GM12872 (cell line): ENCODE data around the gene PCDHGA12.
A peak's percentile ranks its signal among the peaks of the same experiment; 100 is the strongest.
"Not testable (repeated sequence)": the region's sequence is repeated elsewhere in the genome, so short reads cannot be mapped to it uniquely, and the experiment has no call there.

Experiments
- CTCF ChIP-seq: IDR thresholded peaks from 3 replicates; pipeline ENCODE4 v1.5.1; 2011; ENCODE audit warnings: low read depth, mild to moderate bottlenecking, low read length, moderate library complexity; ENCODE audit not compliant: insufficient read depth

PCDHGA12 gene

DNA sequence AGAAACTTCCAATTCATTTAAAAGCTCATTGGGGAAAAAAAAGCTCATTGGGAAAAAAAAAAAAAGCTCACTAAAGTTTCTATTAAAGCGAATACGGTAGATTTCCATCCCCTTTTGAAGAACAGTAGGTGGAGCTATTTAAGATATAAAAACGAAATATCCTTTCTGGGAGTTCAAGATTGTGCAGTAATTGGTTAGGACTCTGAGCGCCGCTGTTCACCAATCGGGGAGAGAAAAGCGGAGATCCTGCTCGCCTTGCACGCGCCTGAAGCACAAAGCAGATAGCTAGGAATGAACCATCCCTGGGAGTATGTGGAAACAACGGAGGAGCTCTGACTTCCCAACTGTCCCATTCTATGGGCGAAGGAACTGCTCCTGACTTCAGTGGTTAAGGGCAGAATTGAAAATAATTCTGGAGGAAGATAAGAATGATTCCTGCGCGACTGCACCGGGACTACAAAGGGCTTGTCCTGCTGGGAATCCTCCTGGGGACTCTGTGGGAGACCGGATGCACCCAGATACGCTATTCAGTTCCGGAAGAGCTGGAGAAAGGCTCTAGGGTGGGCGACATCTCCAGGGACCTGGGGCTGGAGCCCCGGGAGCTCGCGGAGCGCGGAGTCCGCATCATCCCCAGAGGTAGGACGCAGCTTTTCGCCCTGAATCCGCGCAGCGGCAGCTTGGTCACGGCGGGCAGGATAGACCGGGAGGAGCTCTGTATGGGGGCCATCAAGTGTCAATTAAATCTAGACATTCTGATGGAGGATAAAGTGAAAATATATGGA lies at the start of gene PCDHGA12:
TSS of gene PCDHGA12 (plus strand) at position 176 of the 782 bp plus-strand sequence. CDS start at position 429, 253 bp downstream.
- TF ChIP-seq CTCF = peak; percentile 75

GRCh38 chr5:141382469-141383294 lies 47.6 kb upstream of the PCDHGA12 start, which contains the start of gene PCDHGA7:
Gene PCDHGA7, plus strand, starts transcription at chr5:141382742. Its CDS starts 158 bp downstream, at chr5:141382900.
- 0 out of 3 replicates have a peak, but pooled peaks have one; percentile 1 for TF ChIP-seq CTCF

GRCh38 chr5:141383345-141383744 lies 47.0 kb upstream of the PCDHGA12 start:
- no peak for TF ChIP-seq CTCF

DNA sequence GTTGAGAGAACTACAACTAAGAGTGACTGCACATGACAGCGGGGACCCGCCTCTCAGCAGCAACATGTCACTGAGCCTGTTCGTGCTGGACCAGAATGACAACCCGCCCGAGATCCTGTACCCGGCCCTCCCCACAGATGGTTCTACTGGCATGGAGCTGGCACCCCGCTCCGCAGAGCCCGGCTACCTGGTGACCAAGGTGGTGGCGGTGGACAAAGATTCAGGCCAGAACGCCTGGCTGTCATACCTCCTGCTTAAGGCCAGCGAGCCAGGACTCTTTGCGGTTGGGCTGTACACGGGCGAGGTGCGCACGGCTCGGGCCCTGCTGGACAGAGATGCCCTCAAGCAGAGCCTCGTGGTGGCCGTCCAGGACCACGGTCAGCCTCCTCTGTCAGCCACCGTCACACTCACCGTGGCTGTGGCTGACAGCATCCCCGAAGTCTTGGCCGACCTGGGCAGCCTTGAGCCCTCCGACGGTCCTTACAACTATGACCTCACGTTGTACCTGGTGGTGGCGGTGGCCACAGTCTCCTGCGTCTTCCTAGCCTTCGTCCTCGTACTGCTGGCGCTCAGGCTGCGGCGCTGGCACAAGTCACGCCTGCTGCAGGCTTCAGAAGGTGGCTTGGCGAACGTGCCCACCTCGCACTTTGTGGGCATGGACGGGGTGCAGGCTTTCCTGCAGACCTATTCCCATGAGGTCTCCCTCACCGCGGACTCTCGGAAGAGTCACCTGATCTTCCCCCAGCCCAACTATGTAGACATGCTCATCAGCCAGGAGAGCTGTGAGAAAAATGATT lies 45.6 kb upstream of the PCDHGA12 start:
- TF ChIP-seq CTCF = no peak

DNA sequence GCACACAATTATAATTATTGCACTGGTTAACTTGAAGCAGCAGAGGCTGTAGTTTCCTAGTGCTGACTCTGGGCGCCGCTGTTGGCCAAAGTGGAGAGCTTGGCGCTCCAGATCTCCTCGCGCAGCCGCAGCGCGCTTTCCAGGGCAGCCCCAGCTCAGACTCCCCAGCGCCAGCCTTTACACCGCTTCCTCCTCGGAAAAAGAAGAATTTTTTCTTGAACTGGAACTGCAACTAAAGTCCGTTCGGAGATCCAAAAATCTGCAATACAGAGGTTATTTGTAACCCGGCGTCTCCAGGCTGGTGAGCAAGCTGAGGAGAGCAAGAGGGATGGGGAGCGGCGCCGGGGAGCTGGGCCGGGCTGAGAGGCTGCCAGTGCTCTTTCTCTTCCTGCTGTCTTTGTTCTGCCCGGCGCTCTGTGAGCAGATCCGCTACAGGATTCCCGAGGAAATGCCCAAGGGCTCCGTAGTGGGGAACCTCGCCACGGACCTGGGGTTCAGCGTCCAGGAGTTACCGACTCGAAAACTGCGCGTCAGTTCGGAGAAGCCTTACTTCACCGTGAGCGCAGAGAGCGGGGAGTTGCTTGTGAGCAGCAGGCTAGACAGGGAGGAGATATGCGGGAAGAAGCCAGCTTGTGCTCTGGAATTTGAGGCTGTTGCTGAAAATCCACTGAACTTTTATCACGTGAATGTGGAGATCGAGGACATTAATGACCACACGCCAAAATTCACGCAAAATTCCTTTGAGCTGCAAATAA lies 42.6 kb upstream of the PCDHGA12 start, which contains the start of gene PCDHGB4:
TSS of gene PCDHGB4 (plus strand) at position 142 of the 755 bp plus-strand sequence. CDS start at position 329, 187 bp downstream.
- TF ChIP-seq CTCF = not testable (repeated sequence)

DNA sequence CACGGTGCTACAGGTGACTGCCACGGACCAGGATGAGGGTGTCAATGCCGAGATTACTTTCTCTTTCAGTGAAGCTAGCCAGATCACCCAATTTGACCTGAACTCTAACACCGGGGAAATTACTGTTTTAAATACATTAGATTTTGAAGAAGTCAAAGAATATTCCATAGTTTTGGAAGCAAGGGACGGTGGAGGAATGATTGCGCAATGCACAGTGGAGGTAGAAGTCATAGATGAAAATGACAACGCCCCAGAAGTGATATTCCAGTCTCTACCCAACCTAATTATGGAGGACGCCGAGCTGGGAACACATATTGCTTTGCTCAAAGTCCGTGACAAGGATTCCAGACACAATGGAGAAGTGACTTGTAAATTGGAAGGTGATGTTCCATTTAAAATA lies 41.6 kb upstream of the PCDHGA12 start:
- TF ChIP-seq CTCF = no peak
